ENCODE measurements around the gene CLBA1.

The CLBA1 gene

DNA sequence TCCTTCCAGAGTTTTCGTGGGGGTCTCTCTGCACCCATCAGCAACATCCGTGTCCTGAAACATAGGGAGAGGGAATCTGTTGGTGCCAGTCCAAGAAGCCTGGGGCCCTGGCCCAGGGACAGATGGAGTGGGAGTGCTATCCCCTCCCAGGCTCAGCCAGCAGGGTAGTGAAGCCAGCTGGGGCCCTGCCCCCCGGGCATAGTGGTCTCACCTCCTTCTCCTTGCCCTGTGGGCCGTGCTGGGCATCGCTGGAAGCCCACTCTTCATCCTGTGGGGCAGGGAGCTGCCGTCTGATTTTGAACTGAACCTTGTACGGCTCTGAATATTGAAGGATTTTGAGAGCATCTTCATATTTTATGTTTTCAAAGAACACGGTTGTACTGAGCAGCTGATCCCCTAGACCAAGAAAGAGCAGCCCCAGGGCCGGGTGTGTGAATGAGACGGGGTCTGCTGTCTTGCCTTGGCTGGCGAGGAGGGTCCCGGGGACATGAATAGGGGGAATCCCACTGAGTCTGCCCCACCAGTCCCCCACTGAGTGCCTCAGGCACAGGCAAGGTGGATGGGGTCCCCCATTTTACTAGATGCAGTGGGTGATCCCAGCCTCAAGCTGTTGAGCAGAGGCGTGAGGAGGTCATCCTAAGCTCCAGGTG, 30.7 kb upstream of the CLBA1 start:
- Mint-ChIP-seq H3K4me1 (no peaks in the 10 kb centered on the region), H3K9me3 (no peaks in the 10 kb centered on the region), H3K4me3 (no peak overlapping the region), H3K27me3 (peaks cover 24% of the 10 kb centered on the region), H3K27ac (no peak overlapping the region), H3K36me3 (no peaks in the 10 kb centered on the region)
- CTCF ChIA-PET = interaction anchor here (0.8 kb wide), 1 partner anchor 52 kb away, joined by 3 read pairs; no protein-coding TSS in a partner anchor
- DNase-seq = no peak

DNA sequence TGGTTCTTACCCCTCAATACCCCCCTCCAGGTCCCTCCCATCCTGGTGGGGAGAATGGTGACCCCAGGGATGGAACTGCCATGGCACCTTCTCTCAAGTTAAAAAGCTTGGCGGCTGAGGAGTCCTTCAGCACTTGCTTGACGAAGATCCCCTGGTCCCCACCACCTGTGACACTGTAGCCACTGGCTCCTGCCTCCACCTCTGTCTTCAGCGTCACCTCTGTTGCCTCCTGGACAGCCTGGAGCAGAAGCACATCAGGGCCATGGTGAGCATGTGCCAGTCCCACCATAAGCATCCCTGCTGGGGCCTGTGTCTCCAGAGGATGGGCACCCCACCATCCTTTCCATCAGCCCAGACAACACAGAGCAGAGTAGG, 30.2 kb upstream of the CLBA1 start:
- CTCF ChIA-PET = interaction anchor here (0.8 kb wide), 1 partner anchor 51 kb away, joined by 3 read pairs; no protein-coding TSS in a partner anchor
- peaks cover 24% of the 10 kb centered on the region for H3K27me3 Mint-ChIP-seq
- no peaks in the 10 kb centered on the region for H3K4me1 Mint-ChIP-seq

GRCh38 chr14:104956290-104956890, 29.2 kb upstream of the CLBA1 start:
- no peak overlapping the region for H3K27ac Mint-ChIP-seq
- peaks cover 24% of the 10 kb centered on the region for H3K27me3 Mint-ChIP-seq
- CTCF ChIA-PET = no interaction called here
- no peaks in the 10 kb centered on the region for H3K9me3 Mint-ChIP-seq
- no peaks in the 10 kb centered on the region for H3K4me1 Mint-ChIP-seq
- H3K4me3 Mint-ChIP-seq = no peak overlapping the region
- H3K36me3 Mint-ChIP-seq = no peaks in the 10 kb centered on the region
- DNase-seq = no peak

More for the DNA sequence above, 30.2 kb upstream of the CLBA1 start:
- no peaks in the 10 kb centered on the region for H3K36me3 Mint-ChIP-seq
- DNase-seq = no peak
- no peak overlapping the region for H3K27ac Mint-ChIP-seq
- no peak overlapping the region for H3K4me3 Mint-ChIP-seq
- H3K9me3 Mint-ChIP-seq = no peaks in the 10 kb centered on the region

GRCh38 chr14:104957146-104958113, 28.2 kb upstream of the CLBA1 start:
- DNase-seq = no peak
- Mint-ChIP-seq H3K27me3 (peaks cover 29% of the 10 kb centered on the region), H3K36me3 (no peaks in the 10 kb centered on the region), H3K27ac (no peak overlapping the region), H3K4me1 (no peaks in the 10 kb centered on the region), H3K9me3 (no peaks in the 10 kb centered on the region), H3K4me3 (no peak overlapping the region)
- CTCF ChIA-PET = no interaction called here

- CTCF ChIA-PET = interaction anchor here (0.7 to 1.7 kb wide), 2 partner anchors 10 to 27 kb away, joined by 3 to 7 read pairs; no protein-coding TSS in a partner anchor
- no peaks in the 10 kb centered on the region for H3K4me1 Mint-ChIP-seq
- no peak overlapping the region for H3K4me3 Mint-ChIP-seq
- DNase-seq = no peak
- H3K9me3 Mint-ChIP-seq = no peaks in the 10 kb centered on the region
- H3K27me3 Mint-ChIP-seq = peaks cover 53% of the 10 kb centered on the region
- no peaks in the 10 kb centered on the region for H3K36me3 Mint-ChIP-seq
- H3K27ac Mint-ChIP-seq = no peak overlapping the region
These were observed 21.0 kb upstream of the CLBA1 start for GRCh38 chr14:104964546-104964945.

GRCh38 chr14:104965561-104966231, 19.9 kb upstream of the CLBA1 start:
- H3K27me3 Mint-ChIP-seq = peaks cover 58% of the 10 kb centered on the region
- H3K4me1 Mint-ChIP-seq = no peaks in the 10 kb centered on the region
- no peaks in the 10 kb centered on the region for H3K36me3 Mint-ChIP-seq
- CTCF ChIA-PET = interaction anchor here (1.0 to 1.7 kb wide), 2 partner anchors 9 to 80 kb away, joined by 3 to 7 read pairs; no protein-coding TSS in a partner anchor
- no peak overlapping the region for H3K4me3 Mint-ChIP-seq
- DNase-seq = no peak
- no peaks in the 10 kb centered on the region for H3K9me3 Mint-ChIP-seq
- H3K27ac Mint-ChIP-seq = no peak overlapping the region

DNA sequence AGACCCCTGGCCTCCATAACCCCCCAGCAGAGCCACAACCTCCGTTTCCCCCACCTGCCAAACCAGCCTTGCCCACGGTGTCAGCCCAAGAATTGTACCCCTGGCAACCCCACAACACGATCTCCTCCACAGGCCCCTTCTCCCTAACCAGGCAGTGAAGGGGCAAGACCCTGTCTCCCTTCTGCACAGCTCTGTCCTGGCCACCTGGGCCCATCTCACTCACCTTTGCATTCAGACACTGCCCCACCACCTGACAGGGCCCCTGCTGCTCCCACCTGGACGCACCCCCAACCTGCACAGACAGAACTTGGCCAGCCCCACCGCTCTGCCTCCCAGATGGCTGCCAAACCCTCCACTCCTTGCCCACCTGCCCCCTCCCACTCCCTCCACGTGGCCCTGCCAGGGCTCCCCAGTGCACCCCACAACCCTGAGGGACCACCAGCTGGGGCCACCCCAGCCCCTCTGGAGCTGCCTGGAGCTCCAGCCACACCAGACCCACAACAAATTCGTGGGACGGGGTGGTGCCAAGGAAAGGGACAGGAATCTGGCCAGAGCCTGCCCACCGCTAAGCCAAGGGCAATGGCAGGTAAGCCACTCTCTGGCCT, 19.2 kb upstream of the CLBA1 start:
- no peaks in the 10 kb centered on the region for H3K36me3 Mint-ChIP-seq
- H3K4me3 Mint-ChIP-seq = no peak overlapping the region
- no peaks in the 10 kb centered on the region for H3K4me1 Mint-ChIP-seq
- DNase-seq = no peak
- H3K9me3 Mint-ChIP-seq = no peaks in the 10 kb centered on the region
- CTCF ChIA-PET = no interaction called here
- H3K27me3 Mint-ChIP-seq = peaks cover 58% of the 10 kb centered on the region
- no peak overlapping the region for H3K27ac Mint-ChIP-seq

GRCh38 chr14:104966981-104967385, 18.6 kb upstream of the CLBA1 start:
- DNase-seq = no peak
- H3K4me1 Mint-ChIP-seq = no peaks in the 10 kb centered on the region
- peaks cover 58% of the 10 kb centered on the region for H3K27me3 Mint-ChIP-seq
- no peaks in the 10 kb centered on the region for H3K36me3 Mint-ChIP-seq
- no peak overlapping the region for H3K4me3 Mint-ChIP-seq
- CTCF ChIA-PET = interaction anchor here (10.7 kb wide), 1 partner anchor 78 kb away, joined by 122 read pairs; no protein-coding TSS in a partner anchor
- no peaks in the 10 kb centered on the region for H3K9me3 Mint-ChIP-seq
- no peak overlapping the region for H3K27ac Mint-ChIP-seq

GRCh38 chr14:104967386-104968152, 18.0 kb upstream of the CLBA1 start:
- Mint-ChIP-seq H3K4me1 (no peaks in the 10 kb centered on the region), H3K36me3 (no peaks in the 10 kb centered on the region), H3K27ac (no peak overlapping the region), H3K9me3 (no peaks in the 10 kb centered on the region), H3K27me3 (peaks cover 52% of the 10 kb centered on the region), H3K4me3 (no peak overlapping the region)
- DNase-seq = no peak
- CTCF ChIA-PET = interaction anchor here (1.0 to 10.7 kb wide), 2 partner anchors 71 to 77 kb away, joined by 3 to 122 read pairs; no protein-coding TSS in a partner anchor

DNA sequence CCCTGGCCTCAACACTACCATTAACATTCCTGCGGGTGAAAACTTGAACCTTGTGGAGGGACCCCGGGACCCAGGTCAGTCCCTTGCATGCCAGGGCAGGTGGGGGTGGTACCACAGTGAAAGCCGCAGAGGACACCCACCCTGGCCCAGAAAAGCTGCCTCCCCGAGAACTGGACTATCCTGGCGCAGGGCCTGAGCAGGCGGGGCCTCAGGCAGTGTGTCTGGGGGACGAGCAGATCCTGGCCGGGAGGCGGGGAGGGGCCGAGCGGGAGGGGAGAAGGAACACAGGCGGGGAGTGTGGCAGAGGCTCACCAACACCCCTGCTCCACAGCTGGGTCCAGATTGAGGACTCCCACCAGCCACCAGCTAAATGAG, 17.4 kb upstream of the CLBA1 start:
- CTCF ChIA-PET = interaction anchor here (1.0 to 10.7 kb wide), 2 partner anchors 72 to 77 kb away, joined by 3 to 122 read pairs; no protein-coding TSS in a partner anchor
- no peaks in the 10 kb centered on the region for H3K9me3 Mint-ChIP-seq
- H3K36me3 Mint-ChIP-seq = no peaks in the 10 kb centered on the region
- no peak for DNase-seq
- no peak overlapping the region for H3K4me3 Mint-ChIP-seq
- peaks cover 52% of the 10 kb centered on the region for H3K27me3 Mint-ChIP-seq
- no peak overlapping the region for H3K27ac Mint-ChIP-seq
- no peaks in the 10 kb centered on the region for H3K4me1 Mint-ChIP-seq

- Mint-ChIP-seq H3K4me3 (no peak overlapping the region), H3K27me3 (peaks cover 52% of the 10 kb centered on the region), H3K9me3 (no peaks in the 10 kb centered on the region), H3K4me1 (no peaks in the 10 kb centered on the region), H3K36me3 (no peaks in the 10 kb centered on the region), H3K27ac (no peak overlapping the region)
- CTCF ChIA-PET = interaction anchor here (1.0 to 10.7 kb wide), 2 partner anchors 72 to 76 kb away, joined by 3 to 122 read pairs; no protein-coding TSS in a partner anchor
- DNase-seq = no peak
These were observed 16.8 kb upstream of the CLBA1 start for GRCh38 chr14:104968541-104969401.

DNA sequence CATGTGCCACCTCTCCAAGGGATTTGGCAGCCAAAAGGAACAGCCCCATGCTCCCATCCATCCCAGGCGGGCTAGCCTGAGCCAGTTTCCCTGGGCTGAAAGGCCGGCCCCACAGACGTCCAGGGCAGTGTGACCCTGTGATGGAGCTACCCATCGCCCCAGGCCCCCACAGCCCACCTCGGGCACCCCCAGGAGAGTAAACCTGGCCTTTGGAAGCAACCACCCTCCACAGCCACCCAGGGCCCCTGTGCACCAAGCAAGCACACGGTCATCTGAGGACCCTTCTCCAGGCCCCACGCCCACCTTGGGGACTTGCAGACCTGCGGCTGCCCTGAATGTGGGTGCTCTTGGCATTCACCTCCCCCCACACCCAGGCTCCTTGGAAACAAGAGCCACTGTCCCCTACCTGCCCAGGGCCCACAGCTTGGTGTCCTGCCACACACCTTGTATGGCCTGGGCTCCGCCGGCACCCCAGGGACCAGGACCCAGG, 15.8 kb upstream of the CLBA1 start:
- H3K27me3 Mint-ChIP-seq = peaks cover 60% of the 10 kb centered on the region
- H3K36me3 Mint-ChIP-seq = no peaks in the 10 kb centered on the region
- no peaks in the 10 kb centered on the region for H3K4me1 Mint-ChIP-seq
- H3K27ac Mint-ChIP-seq = no peak overlapping the region
- H3K4me3 Mint-ChIP-seq = no peak overlapping the region
- no peaks in the 10 kb centered on the region for H3K9me3 Mint-ChIP-seq
- no peak for DNase-seq
- CTCF ChIA-PET = interaction anchor here (10.7 kb wide), 1 partner anchor 75 kb away, joined by 122 read pairs; no protein-coding TSS in a partner anchor

Measured in activated naive CD4-positive, alpha-beta T cell treated with anti-CD3 and anti-CD28 coated beads, Interleukin-2, amount 10 ng/mL, durations not matched to agents 7 days and 5 days (primary cell).